Endothelial cell of umbilical vein (primary cell): ENCODE data around the gene MINK1. TPM values are rescaled to one million over a fixed set of nuclear protein-coding genes. Genes with fewer than 3 reads are reported as not detected.

Experiments used
- BruUV-seq: library from RNA; stranded (reverse); fragments of 400-500 nt; replicated peaks from 2 replicates; lab custom pipeline; 2021; lab: Mats Ljungman, UMichigan
- CTCF ChIA-PET: fragments of 300-600, 350-600 bp; sonication (Branson Sonifier 250); formaldehyde crosslinking; loops from one replicate; lab custom pipeline; 2021; ENCODE audit warnings: antibody characterized with exemption, inconsistent platforms; lab: Charles Lee
- POLR2A ChIA-PET: fragments of 300-600, 350-600 bp; sonication (Branson Sonifier 250); formaldehyde crosslinking; loops from one replicate; lab custom pipeline; 2021; ENCODE audit warnings: antibody characterized with exemption, inconsistent platforms; lab: Charles Lee
- DNase-seq: peaks from one replicate; pipeline ENCODE4 v3.0.0-alpha.2; 2011; ENCODE audit warnings: low read depth, low spot score
- FAIRE-seq: peaks from 2 replicates; lab custom pipeline; 2011; peaks lifted over from hg19 to GRCh38; lab: Jason Lieb, UNC
- H2AFZ ChIP-seq: 2 replicates; pipeline ENCODE4 v1.6.0; 2012; ENCODE audit warnings: low read depth, low read length, control low read depth, inconsistent platforms
- H3K27ac ChIP-seq: 2 replicates; pipeline ENCODE4 v1.5.1; 2011; ENCODE audit warnings: low read depth, mild to moderate bottlenecking, control low read depth, low read length, moderate library complexity; ENCODE audit not compliant: insufficient read depth
- H3K27me3 ChIP-seq, 2 experiments: 2 replicates each; pipeline versions ENCODE4 v1.6.0 to v1.6.1; 2011; ENCODE audit warnings: low read length in 2 of 2, mixed read lengths in 1 of 2; ENCODE audit not compliant: control insufficient read depth in 2 of 2, insufficient read depth in 2 of 2
- H3K36me3 ChIP-seq, 2 experiments: 2 replicates in 1 of 2; 3 replicates in 1 of 2; pipeline ENCODE4 v1.5.1; 2011; ENCODE audit warnings: low read length in 2 of 2, mild to moderate bottlenecking in 1 of 2, moderate library complexity in 1 of 2; ENCODE audit not compliant: control insufficient read depth in 2 of 2, insufficient read depth in 2 of 2; ENCODE audit errors: extremely low read depth in 1 of 2
- H3K4me1 ChIP-seq: 3 replicates; pipeline ENCODE4 v1.5.1; 2011; ENCODE audit warnings: mild to moderate bottlenecking, low read length; ENCODE audit not compliant: control insufficient read depth, insufficient read depth; ENCODE audit errors: extremely low read depth
- H3K4me2 ChIP-seq: 2 replicates; pipeline ENCODE4 v1.6.1; 2011; ENCODE audit warnings: low read length, control low read depth, mixed read lengths; ENCODE audit not compliant: insufficient read depth
- H3K4me3 ChIP-seq, 3 experiments: fragments of 200-600 bp in 1 of 3; sonication (generic), shearing (Covaris generic) in 1 of 3; replicated peaks in 1 of 3; 2 replicates each; pipeline ENCODE4 v1.5.1; 2011 to 2016; ENCODE audit warnings: control low read depth in 3 of 3, low read length in 3 of 3, mild to moderate bottlenecking in 2 of 3, inconsistent platforms in 1 of 3, low read depth in 1 of 3, moderate library complexity in 1 of 3; ENCODE audit not compliant: insufficient read depth in 1 of 3
- H3K79me2 ChIP-seq: 2 replicates; pipeline ENCODE4 v1.6.0; 2012; ENCODE audit warnings: low read length, inconsistent platforms; ENCODE audit not compliant: control insufficient read depth, insufficient read depth
- H3K9ac ChIP-seq: replicated peaks from 2 replicates; pipeline ENCODE3; 2011; ENCODE audit warnings: low read length, control low read depth; ENCODE audit not compliant: insufficient read depth; ENCODE audit errors: extremely low read depth
- H3K9me1 ChIP-seq: replicated peaks from 3 replicates; pipeline ENCODE4 v1.6.0; 2011; ENCODE audit warnings: mild to moderate bottlenecking, low read length; ENCODE audit not compliant: control insufficient read depth, insufficient read depth; ENCODE audit errors: extremely low read depth
- H3K9me3 ChIP-seq: replicated peaks from 2 replicates; pipeline ENCODE4 v1.5.1; 2012; ENCODE audit warnings: low read length, inconsistent platforms; ENCODE audit not compliant: control insufficient read depth, insufficient read depth
- H4K20me1 ChIP-seq: replicated peaks from 2 replicates; pipeline ENCODE3; 2011; ENCODE audit warnings: mild to moderate bottlenecking, low read length; ENCODE audit not compliant: control insufficient read depth, insufficient read depth; ENCODE audit errors: extremely low read depth
- CTCF ChIP-seq, 2 donors: IDR thresholded peaks; 1 replicate in 1 of 2; 2 replicates in 1 of 2; pipeline ENCODE4 v1.5.1; 2011; ENCODE audit warnings: low read length in 2 of 2, mild to moderate bottlenecking in 2 of 2, moderate library complexity in 2 of 2, control low read depth in 1 of 2, inconsistent platforms in 1 of 2, low read depth in 1 of 2; ENCODE audit not compliant: insufficient read depth in 1 of 2; ENCODE audit errors: extremely low read depth in 1 of 2
- EZH2 ChIP-seq: IDR thresholded peaks from 2 replicates; pipeline ENCODE4 v1.6.1; 2012; ENCODE audit warnings: borderline replicate concordance, low read depth, mild to moderate bottlenecking, moderate library complexity, low read length, inconsistent platforms; ENCODE audit not compliant: severe bottlenecking
- FOS ChIP-seq: IDR thresholded peaks from 2 replicates; pipeline ENCODE4 v1.6.1; 2011; ENCODE audit warnings: mild to moderate bottlenecking, low read length, moderate library complexity, borderline replicate concordance; ENCODE audit not compliant: insufficient read depth
- MYC ChIP-seq: IDR thresholded peaks from one replicate; pipeline ENCODE4 v1.6.1; 2011; ENCODE audit warnings: mild to moderate bottlenecking, low read depth, low read length
- POLR2A ChIP-seq: IDR thresholded peaks from 2 replicates; pipeline ENCODE4 v1.6.1; 2012; ENCODE audit warnings: low read depth, mild to moderate bottlenecking, control low read depth, low read length
- POLR2AphosphoS5 ChIP-seq: IDR thresholded peaks from 2 replicates; pipeline ENCODE4 v1.6.1; 2012; ENCODE audit warnings: low read depth, mild to moderate bottlenecking, control low read depth, low read length, moderate library complexity; ENCODE audit not compliant: insufficient read depth
- dilution Hi-C: fragments of 300-500 bp; cut with MboI; formaldehyde crosslinking; loops from one replicate; pipeline ENCODE4 v1.15.0; 2019; ENCODE audit warnings: low sequenced_read_pairs; ENCODE audit not compliant: extremely low pct_ligation_motif_present
- intact Hi-C: fragments of 100-400 bp; cut with micrococcal nuclease; formaldehyde crosslinking; loops from one replicate; pipeline ENCODE4 v1.10.0; 2022
- polyA plus RNA-seq, 4 experiments: library from polyadenylated mRNA; depleted of rRNA in 3 of 4; stranded (reverse) in 3 of 4; unstranded in 1 of 4; fragments of >200 nt; gene quantifications; 2 replicates each; pipeline versions ENCODE4 v1.2.1 to v1.2.3, GENCODE V29; 2011 to 2012; ENCODE audit warnings: missing spikeins in 1 of 4
- total RNA-seq: library from RNA; stranded (reverse); gene quantifications from 2 replicates; pipeline ENCODE4 v1.2.3, GENCODE V29; 2021
- TF ChIP-seq, protein P1 (sequence below): IDR thresholded peaks from 2 replicates; pipeline ENCODE4 v1.6.1; 2011; ENCODE audit not compliant: insufficient read depth, insufficient read length

Gene MINK1
- total and polyA plus RNA-seq, 2 donors (not counting 3 experiments of a cell fraction or from before 2014, with no cell fraction given), result 53.6 to 89.4 TPM

DNA sequence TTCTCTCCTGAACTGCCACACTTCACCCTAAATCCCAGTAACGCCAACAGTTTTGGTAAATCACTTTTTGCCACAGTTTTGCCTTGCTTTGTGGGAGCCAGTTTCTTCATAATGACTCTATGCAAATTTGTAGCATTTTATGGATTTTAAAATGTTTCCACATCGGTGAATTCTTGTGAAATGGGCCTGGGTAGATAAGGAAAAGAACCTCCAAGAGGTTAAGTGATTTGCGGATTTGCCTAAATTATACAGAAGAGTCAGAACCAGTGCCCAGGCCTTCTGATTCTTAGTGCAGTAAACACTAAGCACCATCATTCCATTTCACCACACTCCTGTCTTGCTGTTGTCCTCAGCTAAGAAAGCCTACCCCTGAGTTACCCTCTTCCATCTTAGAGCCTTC is 17.9 kb downstream of the MINK1 start:
- Histone ChIP-seq H3K9ac (no peak overlapping the region), H3K9me3 (no peaks in the 10 kb centered on the region), H3K27me3 (no peaks in the 10 kb centered on the region), H3K27ac (no peak overlapping the region), H3K79me2 (peaks cover 18% of the 10 kb centered on the region), H3K9me1 (no peaks in the 10 kb centered on the region), H3K36me3 (peaks cover 0 to under 1% of the 10 kb centered on the region in 2 experiments), H2AFZ (no peak overlapping the region), H3K4me2 (no peak overlapping the region), H3K4me1 (peaks cover 5% of the 10 kb centered on the region), H3K4me3 (no peak overlapping the region), H4K20me1 (no peaks in the 10 kb centered on the region)
- ChIA-PET CTCF (no interaction called here), POLR2A (no interaction called here)
- TF ChIP-seq POLR2A (no peak), MYC (no peak), CTCF (IDR thresholded peaks at IDR 0.05; ENCODE audit: extremely low read depth in 1 of 2, insufficient read depth in 1 of 2, low read depth in 1 of 2, low read length in 2 of 2) (no peak), POLR2AphosphoS5 (no peak), EZH2 (no peak), FOS (no peak)
- TF ChIP-seq, protein P1, sequence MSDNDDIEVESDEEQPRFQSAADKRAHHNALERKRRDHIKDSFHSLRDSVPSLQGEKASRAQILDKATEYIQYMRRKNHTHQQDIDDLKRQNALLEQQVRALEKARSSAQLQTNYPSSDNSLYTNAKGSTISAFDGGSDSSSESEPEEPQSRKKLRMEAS, result no peak
- no peak for DNase-seq
- dilution Hi-C loops, result no loop called here
- intact Hi-C loops, result no loop called here
- no TSS peak for BruUV-seq
- no peak for FAIRE-seq
